HCT116 (cell line): ENCODE measurements around the gene LTC4S.
"Not testable (repeated sequence)": the region's sequence is repeated elsewhere in the genome, so short reads cannot be mapped to it uniquely, and the experiment has no call there.

ENCODE experiments used
- CTCF ChIP-seq, 3 experiments: fragments of 200-600 bp in 1 of 3; sonication (generic) in 1 of 3; IDR thresholded peaks in 2 of 3; conservative IDR thresholded peaks in 1 of 3; 2 replicates each; pipeline ENCODE4 v1.5.1; 2012 to 2017; ENCODE audit warnings: low read depth in 2 of 3, low read length in 2 of 3, antibody characterized with exemption in 1 of 3, borderline replicate concordance in 1 of 3, control low read depth in 1 of 3, mild to moderate bottlenecking in 1 of 3, mixed read lengths in 1 of 3, mixed run types in 1 of 3, moderate library complexity in 1 of 3; ENCODE audit not compliant: insufficient read depth in 1 of 3
- JUND ChIP-seq: IDR thresholded peaks from 2 replicates; pipeline ENCODE4 v1.6.1; 2012
- TCF7L2 ChIP-seq: IDR thresholded peaks from 2 replicates; pipeline ENCODE4 v1.7.0; 2011; ENCODE audit warnings: borderline replicate concordance, inconsistent platforms; ENCODE audit not compliant: insufficient read depth, insufficient read length; ENCODE audit errors: extremely low read depth

GRCh38 chr5:179744106-179744505, 49.7 kb upstream of the LTC4S start:
- not testable (repeated sequence) for TF ChIP-seq JUND; TCF7L2; CTCF (IDR thresholded peaks at IDR 0.05 in 2 of 3, conservative IDR thresholded peaks at IDR 0.05 in 1 of 3; ENCODE audit: borderline replicate concordance in 1 of 3, insufficient read depth in 1 of 3, low read depth in 2 of 3, low read length in 2 of 3)
